ENCODE data around the gene PCNT.

GRCh38 chr21:46344219-46344915 lies 20.4 kb downstream of the PCNT start:
- TF ChIP-seq EZH2 (IDR thresholded peaks at IDR 0.05; ENCODE audit: insufficient read depth, poor library complexity, severe bottlenecking) (no peak), EZH2phosphoT487 (IDR thresholded peaks at IDR 0.05; ENCODE audit: insufficient read depth, low read depth) (no peak)

Data from GM23248 (cell line).